Measurements from ENCODE around the gene COMMD7.

Gene COMMD7

GRCh38 chr20:32753731-32754130, 10.5 kb upstream of the COMMD7 start:
- Histone ChIP-seq H3K36me3 (ENCODE audit: insufficient read depth) (no peaks in the 10 kb centered on the region), H2AFZ (ENCODE audit: low read depth) (no peak overlapping the region), H4K20me1 (ENCODE audit: insufficient read depth) (no peaks in the 10 kb centered on the region), H3K4me2 (no peak overlapping the region), H3K27ac (no peak overlapping the region), H3K4me1 (ENCODE audit: low read depth, poor library complexity, severe bottlenecking) (peaks cover 20% of the 10 kb centered on the region), H3K9ac (no peak overlapping the region), H3K27me3 (ENCODE audit: insufficient read depth, low read depth) (no peaks in the 10 kb centered on the region), H3K79me2 (ENCODE audit: insufficient read depth, low read depth) (no peaks in the 10 kb centered on the region), H3K4me3 (IDR thresholded peaks at IDR 0.05; ENCODE audit: insufficient read depth, low read depth, low read length) (no peak overlapping the region)
- no peak for TF ChIP-seq CTCF (conservative IDR thresholded peaks at IDR 0.05; ENCODE audit: low read depth, low read length)

GRCh38 chr20:32752458-32753250, 9.4 kb upstream of the COMMD7 start:
- Histone ChIP-seq H3K4me2 (no peak overlapping the region), H3K9ac (no peak overlapping the region), H3K79me2 (ENCODE audit: insufficient read depth, low read depth) (no peaks in the 10 kb centered on the region), H2AFZ (ENCODE audit: low read depth) (no peak overlapping the region), H3K4me1 (ENCODE audit: low read depth, poor library complexity, severe bottlenecking) (peaks cover 20% of the 10 kb centered on the region), H3K27me3 (ENCODE audit: insufficient read depth, low read depth) (no peaks in the 10 kb centered on the region), H4K20me1 (ENCODE audit: insufficient read depth) (no peaks in the 10 kb centered on the region), H3K36me3 (ENCODE audit: insufficient read depth) (no peaks in the 10 kb centered on the region), H3K4me3 (IDR thresholded peaks at IDR 0.05; ENCODE audit: insufficient read depth, low read depth, low read length) (no peak overlapping the region), H3K27ac (no peak overlapping the region)
- TF ChIP-seq CTCF (conservative IDR thresholded peaks at IDR 0.05; ENCODE audit: low read depth, low read length) = no peak

GRCh38 chr20:32751702-32752457, 8.6 kb upstream of the COMMD7 start:
- TF ChIP-seq CTCF (conservative IDR thresholded peaks at IDR 0.05; ENCODE audit: low read depth, low read length) = no peak
- Histone ChIP-seq H3K27ac (no peak overlapping the region), H3K27me3 (ENCODE audit: insufficient read depth, low read depth) (no peaks in the 10 kb centered on the region), H4K20me1 (ENCODE audit: insufficient read depth) (no peaks in the 10 kb centered on the region), H3K36me3 (ENCODE audit: insufficient read depth) (no peaks in the 10 kb centered on the region), H3K9ac (no peak overlapping the region), H3K4me3 (IDR thresholded peaks at IDR 0.05; ENCODE audit: insufficient read depth, low read depth, low read length) (no peak overlapping the region), H3K4me2 (no peak overlapping the region), H2AFZ (ENCODE audit: low read depth) (no peak overlapping the region), H3K4me1 (ENCODE audit: low read depth, poor library complexity, severe bottlenecking) (peaks cover 20% of the 10 kb centered on the region), H3K79me2 (ENCODE audit: insufficient read depth, low read depth) (no peaks in the 10 kb centered on the region)

- Histone ChIP-seq H3K4me3 (IDR thresholded peaks at IDR 0.05; ENCODE audit: insufficient read depth, low read depth, low read length) (no peak overlapping the region), H3K9ac (no peak overlapping the region), H3K27me3 (ENCODE audit: insufficient read depth, low read depth) (no peaks in the 10 kb centered on the region), H3K36me3 (ENCODE audit: insufficient read depth) (no peaks in the 10 kb centered on the region), H3K4me1 (ENCODE audit: low read depth, poor library complexity, severe bottlenecking) (peaks cover 20% of the 10 kb centered on the region), H3K27ac (no peak overlapping the region), H2AFZ (ENCODE audit: low read depth) (no peak overlapping the region), H4K20me1 (ENCODE audit: insufficient read depth) (no peaks in the 10 kb centered on the region), H3K4me2 (no peak overlapping the region), H3K79me2 (ENCODE audit: insufficient read depth, low read depth) (no peaks in the 10 kb centered on the region)
- no peak for TF ChIP-seq CTCF (conservative IDR thresholded peaks at IDR 0.05; ENCODE audit: low read depth, low read length)
Measured at GRCh38 chr20:32751293-32751692, 8.0 kb upstream of the COMMD7 start.

All from KMS-11 (cell line).